DOHH2 (cell line): ENCODE measurements around the gene KRTAP3-1.

ENCODE experiments used
- EZH2phosphoT487 ChIP-seq: fragments of 200-600 bp; sonication (generic); IDR thresholded peaks from 2 replicates; pipeline ENCODE4 v1.6.1; 2017; ENCODE audit warnings: borderline replicate concordance, mild to moderate bottlenecking, antibody characterized with exemption, low read length, moderate library complexity, mixed read lengths
- TF ChIP-seq, protein P1 (sequence below): fragments of 200-600 bp; sonication (generic); IDR thresholded peaks from one replicate; pipeline ENCODE4 v1.5.1; 2014; ENCODE audit warnings: antibody characterized with exemption, mild to moderate bottlenecking, low read depth, low read length; ENCODE audit not compliant: poor library complexity, severe bottlenecking

DNA sequence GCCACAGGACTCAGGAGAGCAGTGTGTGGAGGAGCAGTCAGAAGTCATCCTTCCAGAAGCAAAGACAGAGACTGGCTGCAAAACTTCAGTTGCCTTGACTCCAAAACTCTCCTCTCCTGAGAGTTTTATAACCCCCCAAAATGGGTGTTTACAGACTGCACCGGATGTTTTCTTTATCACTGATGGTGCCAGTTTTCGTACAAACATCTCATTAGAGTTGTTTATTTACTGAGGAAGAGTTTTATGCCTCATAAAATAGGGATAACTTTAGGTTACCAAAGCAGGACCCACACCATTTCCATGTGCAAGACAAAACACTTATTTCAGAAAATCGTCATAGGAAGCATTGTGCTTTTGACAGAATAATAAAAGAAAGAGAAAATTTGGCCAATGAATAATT, 24.7 kb downstream of the KRTAP3-1 start, which contains the start of gene KRT40:
- no peak for TF ChIP-seq EZH2phosphoT487
- TF ChIP-seq, protein P1, sequence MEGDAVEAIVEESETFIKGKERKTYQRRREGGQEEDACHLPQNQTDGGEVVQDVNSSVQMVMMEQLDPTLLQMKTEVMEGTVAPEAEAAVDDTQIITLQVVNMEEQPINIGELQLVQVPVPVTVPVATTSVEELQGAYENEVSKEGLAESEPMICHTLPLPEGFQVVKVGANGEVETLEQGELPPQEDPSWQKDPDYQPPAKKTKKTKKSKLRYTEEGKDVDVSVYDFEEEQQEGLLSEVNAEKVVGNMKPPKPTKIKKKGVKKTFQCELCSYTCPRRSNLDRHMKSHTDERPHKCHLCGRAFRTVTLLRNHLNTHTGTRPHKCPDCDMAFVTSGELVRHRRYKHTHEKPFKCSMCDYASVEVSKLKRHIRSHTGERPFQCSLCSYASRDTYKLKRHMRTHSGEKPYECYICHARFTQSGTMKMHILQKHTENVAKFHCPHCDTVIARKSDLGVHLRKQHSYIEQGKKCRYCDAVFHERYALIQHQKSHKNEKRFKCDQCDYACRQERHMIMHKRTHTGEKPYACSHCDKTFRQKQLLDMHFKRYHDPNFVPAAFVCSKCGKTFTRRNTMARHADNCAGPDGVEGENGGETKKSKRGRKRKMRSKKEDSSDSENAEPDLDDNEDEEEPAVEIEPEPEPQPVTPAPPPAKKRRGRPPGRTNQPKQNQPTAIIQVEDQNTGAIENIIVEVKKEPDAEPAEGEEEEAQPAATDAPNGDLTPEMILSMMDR, result no peak
